Measurements from ENCODE around the gene ATP13A2.

DNA sequence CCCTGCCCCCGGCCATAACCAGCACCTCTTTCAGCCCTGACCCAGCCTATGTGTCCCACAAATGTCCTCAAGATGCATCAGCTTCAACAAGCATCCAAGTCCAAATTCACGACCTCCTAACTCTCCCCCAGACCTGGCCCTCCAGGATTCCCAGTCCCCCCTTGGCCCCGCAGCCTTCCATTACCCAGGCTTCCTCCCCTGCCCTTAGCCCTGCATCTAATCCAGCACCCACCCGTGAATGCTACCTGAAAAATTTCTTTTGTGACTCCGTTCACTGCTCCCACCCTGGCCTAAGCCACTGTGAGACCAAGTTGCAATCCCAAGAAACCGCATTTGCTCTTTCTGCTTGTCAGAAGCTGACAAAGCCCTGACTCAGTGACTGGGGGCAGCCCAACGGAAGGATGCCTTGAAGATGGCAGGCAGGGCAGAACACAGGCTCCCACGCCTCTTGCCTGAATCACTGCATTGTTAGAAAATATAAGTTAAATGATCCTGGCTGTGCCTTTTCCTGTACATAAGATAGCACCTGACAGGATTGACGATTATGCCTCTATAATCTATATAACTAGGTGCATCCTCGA is 30.4 kb downstream of the ATP13A2 start:
- TF ChIP-seq, protein P1, sequence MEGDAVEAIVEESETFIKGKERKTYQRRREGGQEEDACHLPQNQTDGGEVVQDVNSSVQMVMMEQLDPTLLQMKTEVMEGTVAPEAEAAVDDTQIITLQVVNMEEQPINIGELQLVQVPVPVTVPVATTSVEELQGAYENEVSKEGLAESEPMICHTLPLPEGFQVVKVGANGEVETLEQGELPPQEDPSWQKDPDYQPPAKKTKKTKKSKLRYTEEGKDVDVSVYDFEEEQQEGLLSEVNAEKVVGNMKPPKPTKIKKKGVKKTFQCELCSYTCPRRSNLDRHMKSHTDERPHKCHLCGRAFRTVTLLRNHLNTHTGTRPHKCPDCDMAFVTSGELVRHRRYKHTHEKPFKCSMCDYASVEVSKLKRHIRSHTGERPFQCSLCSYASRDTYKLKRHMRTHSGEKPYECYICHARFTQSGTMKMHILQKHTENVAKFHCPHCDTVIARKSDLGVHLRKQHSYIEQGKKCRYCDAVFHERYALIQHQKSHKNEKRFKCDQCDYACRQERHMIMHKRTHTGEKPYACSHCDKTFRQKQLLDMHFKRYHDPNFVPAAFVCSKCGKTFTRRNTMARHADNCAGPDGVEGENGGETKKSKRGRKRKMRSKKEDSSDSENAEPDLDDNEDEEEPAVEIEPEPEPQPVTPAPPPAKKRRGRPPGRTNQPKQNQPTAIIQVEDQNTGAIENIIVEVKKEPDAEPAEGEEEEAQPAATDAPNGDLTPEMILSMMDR (conservative IDR thresholded peaks at IDR 0.05; ENCODE audit: low read length) = no peak
- no peak for TF ChIP-seq EZH2phosphoT487 (IDR thresholded peaks at IDR 0.05; ENCODE audit: borderline replicate concordance)

Data from Loucy (cell line).